Measurements from ENCODE around the gene TSPAN33.

The TSPAN33 gene

DNA sequence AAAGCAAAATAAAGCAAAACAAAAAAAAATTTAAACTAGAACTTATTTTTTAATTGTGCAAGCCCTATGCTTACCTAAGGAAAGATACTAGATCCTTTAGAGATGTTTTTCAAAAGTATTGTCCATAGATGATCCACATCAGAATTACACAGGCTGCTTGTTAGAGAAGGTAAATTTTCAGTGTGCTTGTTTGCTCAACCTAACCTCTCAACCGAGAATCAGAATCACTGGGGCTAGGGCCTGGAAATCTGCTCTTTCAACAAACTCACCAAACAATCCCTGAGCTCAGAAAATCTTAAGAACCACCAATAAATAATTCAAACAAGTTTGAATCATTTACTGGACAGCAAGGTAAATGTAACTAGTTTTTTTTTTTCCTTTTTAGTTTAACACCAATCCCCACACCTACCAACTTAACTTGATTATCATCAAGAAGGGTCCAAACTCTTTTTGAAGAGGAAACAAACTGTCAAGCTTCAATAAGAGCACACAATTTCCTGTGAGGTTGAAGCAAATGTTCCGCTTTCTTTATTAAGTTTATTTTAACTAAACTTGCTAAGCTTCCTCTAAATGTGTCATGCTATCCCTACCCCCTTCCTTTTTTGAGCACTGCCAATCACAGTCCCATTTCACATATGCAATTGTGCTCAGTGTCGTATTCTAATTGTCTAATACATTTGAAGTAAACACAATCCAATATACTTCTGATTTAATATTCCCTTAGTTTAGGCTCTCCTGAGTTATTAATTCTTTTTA is 7.4 kb upstream of the TSPAN33 start:
- Histone ChIP-seq H3K27ac (ENCODE audit: low read length, poor library complexity, severe bottlenecking) (no peak overlapping the region), H4K8ac (ENCODE audit: low read length) (no peak overlapping the region), H3K4me3 (ENCODE audit: insufficient read depth in 1 of 2, low read depth in 1 of 2, low read length in 2 of 2) (no peak overlapping the region), H2BK5ac (ENCODE audit: low read depth, low read length, poor library complexity, severe bottlenecking) (no peak overlapping the region), H3K79me1 (replicated peaks; ENCODE audit: low read length, poor library complexity, severe bottlenecking) (no peaks in the 10 kb centered on the region), H2BK120ac (ENCODE audit: low read depth, low read length) (no peak overlapping the region), H3K18ac (ENCODE audit: low read depth in 1 of 2, low read length in 2 of 2) (no peak overlapping the region), H2AFZ (ENCODE audit: low read depth, low read length) (no peak overlapping the region), H3K14ac (ENCODE audit: low read length in 2 of 2) (no peak overlapping the region), H2AK5ac (ENCODE audit: low read length, severe bottlenecking) (no peak overlapping the region), H4K91ac (ENCODE audit: low read length) (no peak overlapping the region), H3K4me2 (ENCODE audit: low read length, poor library complexity, severe bottlenecking) (no peak overlapping the region), H3K27me3 (ENCODE audit: control insufficient read depth in 1 of 2, insufficient read depth in 1 of 2, low read length in 2 of 2) (peaks cover 0 to 44% of the 10 kb centered on the region in 2 experiments), H2BK15ac (ENCODE audit: low read depth, poor library complexity, severe bottlenecking) (no peak overlapping the region), H3K36me3 (ENCODE audit: control insufficient read depth in 1 of 2, insufficient read depth in 2 of 2, low read depth in 1 of 2, low read length in 2 of 2) (no peaks in the 10 kb centered on the region), H2BK12ac (ENCODE audit: low read length in 2 of 2) (no peak overlapping the region), H3K4ac (ENCODE audit: low read depth in 1 of 2, low read length in 2 of 2) (no peak overlapping the region), H3K4me1 (ENCODE audit: control insufficient read depth, insufficient read depth, low read depth, low read length) (peaks cover 4% of the 10 kb centered on the region), H3K23ac (ENCODE audit: low read length in 2 of 2) (no peak overlapping the region), H3K9me3 (ENCODE audit: control insufficient read depth, low read length) (no peaks in the 10 kb centered on the region), H3K9ac (ENCODE audit: low read length) (no peak overlapping the region)
- no peak for DNase-seq
- 83% methylated on average over 3 of the region's 3 CpGs for WGBS

DNA sequence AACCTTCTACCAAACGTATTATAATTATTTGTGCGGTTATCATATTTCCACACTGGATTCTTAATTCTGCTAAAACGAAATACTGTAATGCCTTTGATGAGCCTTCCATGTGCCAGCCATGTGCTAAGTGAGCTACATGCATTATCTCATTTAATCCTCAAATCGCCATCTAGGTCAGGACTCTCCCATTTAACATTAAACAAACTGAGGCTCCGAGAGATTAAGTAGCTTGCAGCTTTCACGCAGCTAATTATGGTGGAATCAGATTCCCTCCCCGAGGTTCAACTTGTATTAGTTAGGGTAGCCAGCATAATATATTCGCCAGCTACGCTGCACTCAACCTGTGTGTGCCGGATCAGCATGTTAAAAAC is 798 bp upstream of the TSPAN33 start:
- no peak overlapping the region for H2BK5ac ChIP-seq (ENCODE audit: low read depth, low read length, poor library complexity, severe bottlenecking)
- no peak overlapping the region for H3K14ac ChIP-seq (ENCODE audit: low read length in 2 of 2)
- 63% methylated on average over 10 of the region's 10 CpGs for WGBS
- H3K27me3 ChIP-seq (ENCODE audit: control insufficient read depth in 1 of 2, insufficient read depth in 1 of 2, low read length in 2 of 2) = peaks cover 49 to 73% of the 10 kb centered on the region in 2 experiments
- H3K36me3 ChIP-seq (ENCODE audit: control insufficient read depth in 1 of 2, insufficient read depth in 2 of 2, low read depth in 1 of 2, low read length in 2 of 2) = no peaks in the 10 kb centered on the region
- H3K23ac ChIP-seq (ENCODE audit: low read length in 2 of 2) = no peak overlapping the region
- H3K4me2 ChIP-seq (ENCODE audit: low read length, poor library complexity, severe bottlenecking) = peak overlapping the region; percentile 85
- H3K27ac ChIP-seq (ENCODE audit: low read length, poor library complexity, severe bottlenecking) = no peak overlapping the region
- peaks cover 14% of the 10 kb centered on the region for H3K4me1 ChIP-seq (ENCODE audit: control insufficient read depth, insufficient read depth, low read depth, low read length)
- no peak overlapping the region for H4K91ac ChIP-seq (ENCODE audit: low read length)
- H2BK15ac ChIP-seq (ENCODE audit: low read depth, poor library complexity, severe bottlenecking) = no peak overlapping the region
- H3K9ac ChIP-seq (ENCODE audit: low read length) = no peak overlapping the region
- no peak overlapping the region for H3K18ac ChIP-seq (ENCODE audit: low read depth in 1 of 2, low read length in 2 of 2)
- H2BK120ac ChIP-seq (ENCODE audit: low read depth, low read length) = no peak overlapping the region
- no peak overlapping the region for H2AK5ac ChIP-seq (ENCODE audit: low read length, severe bottlenecking)
- no peak overlapping the region for H4K8ac ChIP-seq (ENCODE audit: low read length)
- peaks cover 2% of the 10 kb centered on the region for H3K79me1 ChIP-seq (replicated peaks; ENCODE audit: low read length, poor library complexity, severe bottlenecking)
- no peak overlapping the region for H3K4ac ChIP-seq (ENCODE audit: low read depth in 1 of 2, low read length in 2 of 2)
- H3K4me3 ChIP-seq (ENCODE audit: insufficient read depth in 1 of 2, low read depth in 1 of 2, low read length in 2 of 2) = no peak overlapping the region
- H3K9me3 ChIP-seq (ENCODE audit: control insufficient read depth, low read length) = no peaks in the 10 kb centered on the region
- no peak overlapping the region for H2AFZ ChIP-seq (ENCODE audit: low read depth, low read length)
- no peak for DNase-seq
- no peak overlapping the region for H2BK12ac ChIP-seq (ENCODE audit: low read length in 2 of 2)

DNA sequence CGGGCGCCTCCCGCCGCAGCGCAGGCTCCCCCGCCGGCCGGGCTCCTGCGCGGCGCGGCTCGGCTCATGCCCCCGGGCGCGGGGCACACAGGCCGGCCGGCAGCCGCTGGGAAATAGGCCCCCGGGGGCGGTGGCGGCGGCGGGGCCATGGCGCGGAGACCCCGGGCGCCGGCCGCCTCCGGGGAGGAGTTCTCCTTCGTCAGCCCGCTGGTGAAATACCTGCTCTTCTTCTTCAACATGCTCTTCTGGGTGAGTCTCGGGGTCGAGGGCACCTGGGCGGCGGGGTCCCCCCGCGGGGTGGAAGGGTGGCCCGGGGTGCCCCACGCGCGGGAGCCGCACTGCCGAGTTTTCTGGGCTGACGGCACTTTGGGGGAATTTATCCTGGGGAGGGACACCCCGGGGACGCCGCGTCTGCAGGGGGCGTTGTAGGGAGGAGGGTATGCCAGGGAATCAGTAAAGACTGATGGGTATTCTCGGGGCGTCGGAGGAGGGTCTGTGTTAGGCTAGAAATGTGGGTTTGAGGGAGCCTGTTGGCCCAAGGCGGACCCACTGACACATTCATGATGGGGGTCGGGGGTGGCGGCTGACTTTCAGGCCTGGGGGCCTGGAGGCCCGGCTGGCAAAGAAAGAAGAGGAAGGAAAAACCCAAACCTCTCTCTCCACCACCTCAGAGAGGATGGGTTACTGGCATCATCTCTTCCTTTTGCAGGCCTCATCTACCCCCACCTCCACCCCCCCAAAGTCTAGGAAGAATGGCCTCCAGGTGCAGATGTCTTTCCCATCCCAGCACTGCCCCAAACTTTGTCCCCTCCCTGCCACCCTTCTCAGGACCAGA is 544 bp downstream of the TSPAN33 start:
- WGBS = 14% methylated on average over 48 of the region's 58 CpGs
- H2AK5ac ChIP-seq (ENCODE audit: low read length, severe bottlenecking) = no peak overlapping the region
- H3K14ac ChIP-seq (ENCODE audit: low read length in 2 of 2) = no peak overlapping the region
- DNase-seq = no peak
- no peak overlapping the region for H2BK5ac ChIP-seq (ENCODE audit: low read depth, low read length, poor library complexity, severe bottlenecking)
- no peak overlapping the region for H3K18ac ChIP-seq (ENCODE audit: low read depth in 1 of 2, low read length in 2 of 2)
- H3K4me1 ChIP-seq (ENCODE audit: control insufficient read depth, insufficient read depth, low read depth, low read length) = peaks cover 14% of the 10 kb centered on the region
- no peak overlapping the region for H2BK120ac ChIP-seq (ENCODE audit: low read depth, low read length)
- H4K8ac ChIP-seq (ENCODE audit: low read length) = no peak overlapping the region
- no peak overlapping the region for H3K4ac ChIP-seq (ENCODE audit: low read depth in 1 of 2, low read length in 2 of 2)
- H3K4me3 ChIP-seq (ENCODE audit: insufficient read depth in 1 of 2, low read depth in 1 of 2, low read length in 2 of 2) = peak overlapping the region in 1 of 2 experiments; percentile 61
- peak overlapping the region in 1 of 2 experiments; percentile 30 for H3K23ac ChIP-seq (ENCODE audit: low read length in 2 of 2)
- H3K79me1 ChIP-seq (replicated peaks; ENCODE audit: low read length, poor library complexity, severe bottlenecking) = peaks cover 2% of the 10 kb centered on the region
- no peak overlapping the region for H2BK12ac ChIP-seq (ENCODE audit: low read length in 2 of 2)
- H3K9me3 ChIP-seq (ENCODE audit: control insufficient read depth, low read length) = no peaks in the 10 kb centered on the region
- no peak overlapping the region for H3K27ac ChIP-seq (ENCODE audit: low read length, poor library complexity, severe bottlenecking)
- no peak overlapping the region for H4K91ac ChIP-seq (ENCODE audit: low read length)
- peak overlapping the region; percentile 82 for H3K4me2 ChIP-seq (ENCODE audit: low read length, poor library complexity, severe bottlenecking)
- H3K9ac ChIP-seq (ENCODE audit: low read length) = no peak overlapping the region
- H3K27me3 ChIP-seq (ENCODE audit: control insufficient read depth in 1 of 2, insufficient read depth in 1 of 2, low read length in 2 of 2) = peaks cover 55 to 82% of the 10 kb centered on the region in 2 experiments
- H3K36me3 ChIP-seq (ENCODE audit: control insufficient read depth in 1 of 2, insufficient read depth in 2 of 2, low read depth in 1 of 2, low read length in 2 of 2) = no peaks in the 10 kb centered on the region
- no peak overlapping the region for H2BK15ac ChIP-seq (ENCODE audit: low read depth, poor library complexity, severe bottlenecking)
- H2AFZ ChIP-seq (ENCODE audit: low read depth, low read length) = no peak overlapping the region

DNA sequence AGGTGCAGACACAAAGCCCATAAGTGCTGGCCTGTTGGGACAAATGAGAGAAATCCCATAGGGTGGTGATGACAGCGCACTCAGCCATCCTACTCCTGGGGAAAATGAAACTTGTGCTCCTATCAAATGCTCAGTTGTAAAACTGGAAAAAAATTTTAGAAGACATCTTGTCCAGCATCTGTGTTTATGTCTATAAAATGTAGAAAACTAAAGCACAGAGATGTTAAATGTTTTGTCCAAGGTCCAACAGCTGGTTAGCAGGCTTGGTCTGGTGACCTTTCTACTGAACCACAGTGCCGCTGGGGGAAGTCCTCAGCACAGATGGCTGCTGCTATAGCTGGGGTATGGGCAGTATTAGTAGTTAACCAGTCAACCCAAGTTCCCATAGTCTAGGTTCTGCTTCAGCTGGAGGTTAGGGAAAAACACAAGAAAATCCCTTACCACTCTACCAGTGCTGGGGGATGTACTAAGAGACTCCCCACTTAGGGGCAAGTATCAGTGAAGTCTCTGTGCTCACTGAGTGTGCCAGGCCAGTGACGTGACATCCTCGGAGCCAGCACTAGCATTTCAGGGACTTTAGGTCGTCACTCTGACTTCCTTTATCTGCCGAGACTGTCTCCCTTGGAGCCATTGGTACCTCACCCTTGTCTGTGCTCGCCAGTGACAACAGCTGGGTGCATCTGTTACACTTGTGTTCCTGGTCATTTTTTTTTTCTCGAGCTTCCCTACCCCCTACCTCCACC is 1.9 kb downstream of the TSPAN33 start:
- DNase-seq = no peak
- no peak overlapping the region for H3K4ac ChIP-seq (ENCODE audit: low read depth in 1 of 2, low read length in 2 of 2)

More for the DNA sequence above, 1.9 kb downstream of the TSPAN33 start:
- Histone ChIP-seq H3K27ac (ENCODE audit: low read length, poor library complexity, severe bottlenecking) (no peak overlapping the region), H2AFZ (ENCODE audit: low read depth, low read length) (no peak overlapping the region), H3K18ac (ENCODE audit: low read depth in 1 of 2, low read length in 2 of 2) (no peak overlapping the region), H3K27me3 (ENCODE audit: control insufficient read depth in 1 of 2, insufficient read depth in 1 of 2, low read length in 2 of 2) (peaks cover 61 to 87% of the 10 kb centered on the region in 2 experiments), H3K4me2 (ENCODE audit: low read length, poor library complexity, severe bottlenecking) (no peak overlapping the region), H2BK5ac (ENCODE audit: low read depth, low read length, poor library complexity, severe bottlenecking) (no peak overlapping the region), H4K91ac (ENCODE audit: low read length) (no peak overlapping the region), H3K4me3 (ENCODE audit: insufficient read depth in 1 of 2, low read depth in 1 of 2, low read length in 2 of 2) (no peak overlapping the region), H3K4me1 (ENCODE audit: control insufficient read depth, insufficient read depth, low read depth, low read length) (peaks cover 12% of the 10 kb centered on the region), H3K79me1 (replicated peaks; ENCODE audit: low read length, poor library complexity, severe bottlenecking) (peaks cover 2% of the 10 kb centered on the region), H3K9me3 (ENCODE audit: control insufficient read depth, low read length) (no peaks in the 10 kb centered on the region), H2BK120ac (ENCODE audit: low read depth, low read length) (no peak overlapping the region), H3K36me3 (ENCODE audit: control insufficient read depth in 1 of 2, insufficient read depth in 2 of 2, low read depth in 1 of 2, low read length in 2 of 2) (no peaks in the 10 kb centered on the region), H2BK15ac (ENCODE audit: low read depth, poor library complexity, severe bottlenecking) (no peak overlapping the region), H3K14ac (ENCODE audit: low read length in 2 of 2) (no peak overlapping the region), H3K9ac (ENCODE audit: low read length) (no peak overlapping the region), H2BK12ac (ENCODE audit: low read length in 2 of 2) (no peak overlapping the region), H4K8ac (ENCODE audit: low read length) (no peak overlapping the region), H2AK5ac (ENCODE audit: low read length, severe bottlenecking) (no peak overlapping the region), H3K23ac (ENCODE audit: low read length in 2 of 2) (no peak overlapping the region)
- WGBS = 78% methylated on average over 8 of the region's 8 CpGs

Measured in mesenchymal stem cell (in vitro differentiated cells and primary cell).